ENCODE measurements around the gene CNGA2. TPM values are rescaled to one million over a fixed set of nuclear protein-coding genes. Genes with fewer than 3 reads are reported as not detected.
A peak's percentile ranks its signal among the peaks of the same experiment; 100 is the strongest.

CNGA2 gene
- total and polyA plus RNA-seq, 9 of the 15 experiments (the other 6 are each of a cell fraction or from before 2014, with no cell fraction given), result not detected

GRCh38 chrX:151694661-151695582 lies 39.6 kb upstream of the CNGA2 start, which contains the start of gene PRRG3:
Gene PRRG3, plus strand, starts transcription at chrX:151695458. Its CDS starts 3,357 bp downstream, at chrX:151698815.
- no peak within 1 kb of the TSS for H3K4me3 ChIP-seq
- no peak for TF ChIP-seq ASH1L (IDR thresholded peaks at IDR 0.05; ENCODE audit: borderline replicate concordance, low read depth, partially characterized antibody)
- H2AFZ ChIP-seq (ENCODE audit: low read depth, low read length), result no peak within 1 kb of the TSS
- intact Hi-C loops (cut with micrococcal nuclease), result no loop called here
- ChIA-PET CTCF (ENCODE audit: low intra/inter-chr PET ratio) (no interaction called here), POLR2A (no interaction called here)
- 17% methylated on average over 1 of the region's 100 CpGs for WGBS (ENCODE audit: insufficient coverage, low coverage, missing lambda C conversion rate)
- no peak within 1 kb of the TSS for H3K9ac ChIP-seq (ENCODE audit: insufficient read depth in 1 of 2, low read depth in 2 of 2, low read length in 2 of 2)
- H3K27ac ChIP-seq (ENCODE audit: extremely low read depth, low read depth, low read length), result no peak within 1 kb of the TSS
- no peaks in the 10 kb centered on the region for H3K79me2 ChIP-seq (ENCODE audit: control insufficient read depth, insufficient read depth, low read length)
- no peak for FAIRE-seq
- DNase-seq (ENCODE audit: extremely low read depth in 1 of 4, low spot score in 3 of 4), result no peak
- H3K36me3 ChIP-seq (ENCODE audit: control insufficient read depth, insufficient read depth, low read length), result no peaks in the 10 kb centered on the region
- no peak within 1 kb of the TSS for H3K4me2 ChIP-seq (ENCODE audit: insufficient read depth, low read length)
- peaks cover 0 to 35% of the 10 kb centered on the region in 2 experiments; a peak in 3 of 5 replicates for H3K27me3 ChIP-seq (ENCODE audit: control insufficient read depth in 2 of 2, insufficient read depth in 2 of 2, low read length in 2 of 2)
- BruUV-seq (replicated peaks), result no TSS peak
- no peaks in the 10 kb centered on the region; a peak in 1 of 5 replicates for H3K4me1 ChIP-seq (replicated peaks in 1 of 2; ENCODE audit: control insufficient read depth in 2 of 2, insufficient read depth in 2 of 2, low read length in 2 of 2)
- no peaks in the 10 kb centered on the region for H4K20me1 ChIP-seq (replicated peaks; ENCODE audit: control insufficient read depth, insufficient read depth, low read length)
- ATAC-seq, result no peak
- no peaks in the 10 kb centered on the region for H3K9me3 ChIP-seq (replicated peaks; ENCODE audit: control insufficient read depth, insufficient read depth, low read depth, low read length)
- no peaks in the 10 kb centered on the region for H3K9me1 ChIP-seq (ENCODE audit: control insufficient read depth, insufficient read depth, low read length)
- in situ Hi-C loops (cut with MboI), result loop anchor here (25.0 kb wide), 1 partner anchor 933 kb away; no protein-coding TSS in a partner anchor

GRCh38 chrX:151695583-151696340 lies 38.8 kb upstream of the CNGA2 start:
- no peaks in the 10 kb centered on the region for H3K79me2 ChIP-seq (ENCODE audit: control insufficient read depth, insufficient read depth, low read length)
- no peak overlapping the region for H3K4me2 ChIP-seq (ENCODE audit: insufficient read depth, low read length)
- no peak for ATAC-seq
- no peak for TF ChIP-seq ZNF184 (CRISPR knock-in tag; IDR thresholded peaks at IDR 0.05)
- TF ChIP-seq YBX1 (IDR thresholded peaks at IDR 0.05), result no peak
- no peak for TF ChIP-seq DIDO1 (tag; IDR thresholded peaks at IDR 0.05; ENCODE audit: low read depth)
- no peak for TF ChIP-seq VEZF1 (CRISPR knock-in tag; IDR thresholded peaks at IDR 0.05)
- TF ChIP-seq, protein P1, sequence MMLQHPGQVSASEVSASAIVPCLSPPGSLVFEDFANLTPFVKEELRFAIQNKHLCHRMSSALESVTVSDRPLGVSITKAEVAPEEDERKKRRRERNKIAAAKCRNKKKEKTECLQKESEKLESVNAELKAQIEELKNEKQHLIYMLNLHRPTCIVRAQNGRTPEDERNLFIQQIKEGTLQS (IDR thresholded peaks at IDR 0.05), result peak; percentile 15; the same call in 1 of the 2 replicates
- TF ChIP-seq, protein P1 (CRISPR knock-in tag; conservative IDR thresholded peaks at IDR 0.05), result no peak
- peak; percentile 59 for TF ChIP-seq RFX1 (IDR thresholded peaks at IDR 0.05)
- H3K36me3 ChIP-seq (ENCODE audit: control insufficient read depth, insufficient read depth, low read length), result no peaks in the 10 kb centered on the region
- no TSS peak for BruUV-seq (replicated peaks)
- in situ Hi-C loops (cut with MboI) (loop anchor here (25.0 kb wide), 1 partner anchor 933 kb away; no protein-coding TSS in a partner anchor), intact Hi-C loops (cut with micrococcal nuclease) (no loop called here)
- no peak for DNase-seq (ENCODE audit: extremely low read depth in 1 of 4, low spot score in 3 of 4)
- H4K20me1 ChIP-seq (replicated peaks; ENCODE audit: control insufficient read depth, insufficient read depth, low read length), result no peaks in the 10 kb centered on the region
- H3K9me1 ChIP-seq (ENCODE audit: control insufficient read depth, insufficient read depth, low read length), result no peaks in the 10 kb centered on the region
- H2AFZ ChIP-seq (ENCODE audit: low read depth, low read length), result no peak overlapping the region
- ChIA-PET CTCF (ENCODE audit: low intra/inter-chr PET ratio) (no interaction called here), POLR2A (no interaction called here)
- H3K9ac ChIP-seq (ENCODE audit: insufficient read depth in 1 of 2, low read depth in 2 of 2, low read length in 2 of 2), result no peak overlapping the region
- no peaks in the 10 kb centered on the region for H3K9me3 ChIP-seq (replicated peaks; ENCODE audit: control insufficient read depth, insufficient read depth, low read depth, low read length)
- no peak for FAIRE-seq
- no peaks in the 10 kb centered on the region; a peak in 1 of 5 replicates for H3K4me1 ChIP-seq (replicated peaks in 1 of 2; ENCODE audit: control insufficient read depth in 2 of 2, insufficient read depth in 2 of 2, low read length in 2 of 2)
- 2% methylated on average over 13 of the region's 19 CpGs for WGBS (ENCODE audit: insufficient coverage, low coverage, missing lambda C conversion rate)
- H3K27me3 ChIP-seq (ENCODE audit: control insufficient read depth in 2 of 2, insufficient read depth in 2 of 2, low read length in 2 of 2), result peaks cover 0 to 43% of the 10 kb centered on the region in 2 experiments; a peak in 3 of 5 replicates
- no peak overlapping the region for H3K4me3 ChIP-seq
- H3K27ac ChIP-seq (ENCODE audit: extremely low read depth, low read depth, low read length), result no peak overlapping the region

Measured in K562 (cell line).